GM12878 (cell line): ENCODE results near the gene EHBP1L1. TPM values are rescaled to one million over a fixed set of nuclear protein-coding genes. Genes with fewer than 3 reads are reported as not detected.

Source experiments
- CREB1 ChIP-seq: IDR thresholded peaks from 2 replicates; pipeline ENCODE4 v1.6.1; 2012; ENCODE audit warnings: low read depth, mild to moderate bottlenecking, inconsistent platforms
- ETV6 ChIP-seq, 2 experiments: fragments of 450-650 bp in 1 of 2; IDR thresholded peaks in 1 of 2; conservative IDR thresholded peaks in 1 of 2; 2 replicates each; pipeline ENCODE4 v1.6.1; 2014; ENCODE audit warnings: antibody characterized with exemption in 1 of 2, borderline replicate concordance in 1 of 2, low read depth in 1 of 2, mild to moderate bottlenecking in 1 of 2, moderate library complexity in 1 of 2
- IRF5 ChIP-seq: fragments of 450-650 bp; IDR thresholded peaks from 2 replicates; pipeline ENCODE4 v1.6.1; 2017; ENCODE audit warnings: borderline replicate concordance
- KDM1A ChIP-seq: fragments of 200-600 bp; sonication (generic); IDR thresholded peaks from 2 replicates; pipeline ENCODE4 v1.6.1; 2016; ENCODE audit warnings: borderline replicate concordance
- NR2C1 ChIP-seq: fragments of 450-650 bp; IDR thresholded peaks from 2 replicates; pipeline ENCODE4 v1.6.1; 2017; ENCODE audit warnings: antibody characterized with exemption, mild to moderate bottlenecking, moderate library complexity
- NR2F1 ChIP-seq: fragments of 450-650 bp; conservative IDR thresholded peaks from 2 replicates; pipeline ENCODE4 v1.6.1; 2017; ENCODE audit warnings: mild to moderate bottlenecking
- TCF7 ChIP-seq: IDR thresholded peaks from 2 replicates; pipeline ENCODE4 v1.6.1; 2014; ENCODE audit warnings: antibody characterized with exemption, borderline replicate concordance
- polyA plus RNA-seq, 11 experiments: library from polyadenylated mRNA; depleted of rRNA in 4 of 11; unstranded in 6 of 11; stranded (reverse) in 5 of 11; fragments of >200 nt; fragmentation: Nextera tagmentation in 4 of 11; fragmentation: Illumina TruSeq in 1 of 11; extraction: Ambion mirVana in 4 of 11; extraction: Trizol in 1 of 11; gene quantifications; 1 replicate in 1 of 11; 2 replicates in 10 of 11; pipeline versions ENCODE4 v1.2.1 to v1.2.3, GENCODE V29; 2011 to 2016; ENCODE audit warnings: inconsistent platforms in 2 of 11, missing spikeins in 2 of 11, low read depth in 1 of 11
- total RNA-seq, 4 experiments: library from RNA; depleted of rRNA in 3 of 4; stranded (reverse); fragments of >200 nt in 3 of 4; fragmentation: Illumina TruSeq in 1 of 4; extraction: Trizol in 1 of 4; gene quantifications; 2 replicates each; pipeline versions ENCODE4 v1.2.1 to v1.2.3, GENCODE V29; 2013 to 2021
- TF ChIP-seq, protein P1 (sequence below): fragments of 450-650 bp; IDR thresholded peaks from 2 replicates; pipeline ENCODE4 v1.6.1; 2017; ENCODE audit warnings: antibody characterized with exemption, mild to moderate bottlenecking, moderate library complexity

The EHBP1L1 gene
- total and polyA plus RNA-seq, 10 of the 15 experiments (the other 5 are each of a cell fraction or from before 2014, with no cell fraction given): 0.06 to 99.4 (median 32.7) TPM

- TF ChIP-seq, protein P1, sequence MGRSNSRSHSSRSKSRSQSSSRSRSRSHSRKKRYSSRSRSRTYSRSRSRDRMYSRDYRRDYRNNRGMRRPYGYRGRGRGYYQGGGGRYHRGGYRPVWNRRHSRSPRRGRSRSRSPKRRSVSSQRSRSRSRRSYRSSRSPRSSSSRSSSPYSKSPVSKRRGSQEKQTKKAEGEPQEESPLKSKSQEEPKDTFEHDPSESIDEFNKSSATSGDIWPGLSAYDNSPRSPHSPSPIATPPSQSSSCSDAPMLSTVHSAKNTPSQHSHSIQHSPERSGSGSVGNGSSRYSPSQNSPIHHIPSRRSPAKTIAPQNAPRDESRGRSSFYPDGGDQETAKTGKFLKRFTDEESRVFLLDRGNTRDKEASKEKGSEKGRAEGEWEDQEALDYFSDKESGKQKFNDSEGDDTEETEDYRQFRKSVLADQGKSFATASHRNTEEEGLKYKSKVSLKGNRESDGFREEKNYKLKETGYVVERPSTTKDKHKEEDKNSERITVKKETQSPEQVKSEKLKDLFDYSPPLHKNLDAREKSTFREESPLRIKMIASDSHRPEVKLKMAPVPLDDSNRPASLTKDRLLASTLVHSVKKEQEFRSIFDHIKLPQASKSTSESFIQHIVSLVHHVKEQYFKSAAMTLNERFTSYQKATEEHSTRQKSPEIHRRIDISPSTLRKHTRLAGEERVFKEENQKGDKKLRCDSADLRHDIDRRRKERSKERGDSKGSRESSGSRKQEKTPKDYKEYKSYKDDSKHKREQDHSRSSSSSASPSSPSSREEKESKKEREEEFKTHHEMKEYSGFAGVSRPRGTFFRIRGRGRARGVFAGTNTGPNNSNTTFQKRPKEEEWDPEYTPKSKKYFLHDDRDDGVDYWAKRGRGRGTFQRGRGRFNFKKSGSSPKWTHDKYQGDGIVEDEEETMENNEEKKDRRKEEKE: no peak
- no peak for TF ChIP-seq NR2F1
- no peak for TF ChIP-seq IRF5
- TF ChIP-seq TCF7: no peak
- no peak for TF ChIP-seq ETV6 (conservative IDR thresholded peaks at IDR 0.05 in 1 of 2, IDR thresholded peaks at IDR 0.05 in 1 of 2; ENCODE audit: borderline replicate concordance in 1 of 2, low read depth in 1 of 2)
- no peak for TF ChIP-seq CREB1
- no peak for TF ChIP-seq NR2C1
- TF ChIP-seq KDM1A: no peak
- TF ChIP-seq, all 136 proteins: peak for 0
Observed at GRCh38 chr11:65573391-65574079, 2.3 kb upstream of the EHBP1L1 start (continued).
